HG02938 (cell line): ENCODE results near the gene LY86.
"Not testable (repeated sequence)": the region's sequence is repeated elsewhere in the genome, so short reads cannot be mapped to it uniquely, and the experiment has no call there.

Source experiments
- ATAC-seq: cut with Tn5 transposase; IDR thresholded peaks from one replicate; pipeline ENCODE4 v1.9.1; 2021; ENCODE audit warnings: mild to moderate bottlenecking, moderate library complexity; ENCODE audit not compliant: unreplicated experiment

Gene LY86

GRCh38 chr6:6649824-6650349 lies 61.4 kb downstream of the LY86 start:
- ATAC-seq = no peak

GRCh38 chr6:6650839-6651238 lies 62.3 kb downstream of the LY86 start:
- no peak for ATAC-seq

GRCh38 chr6:6651335-6651734 lies 62.8 kb downstream of the LY86 start:
- no peak for ATAC-seq

- no peak for ATAC-seq
These were observed 64.4 kb downstream of the LY86 start for GRCh38 chr6:6652932-6653331.

- no peak for ATAC-seq
These were observed 66.4 kb downstream of the LY86 start for GRCh38 chr6:6654599-6655575.

GRCh38 chr6:6655805-6656251 lies 67.3 kb downstream of the LY86 start:
- no peak for ATAC-seq

- ATAC-seq = no peak
These were observed 67.8 kb downstream of the LY86 start for GRCh38 chr6:6656287-6656686.

- ATAC-seq = no peak
These were observed 68.7 kb downstream of the LY86 start for GRCh38 chr6:6657085-6657819.

- ATAC-seq = no peak
These were observed 69.3 kb downstream of the LY86 start for GRCh38 chr6:6657820-6658217.

- ATAC-seq = peak; percentile 69
These were observed 71.2 kb downstream of the LY86 start for GRCh38 chr6:6659600-6660327.

GRCh38 chr6:6660339-6661045 lies 72.0 kb downstream of the LY86 start:
- ATAC-seq = no peak

GRCh38 chr6:6661191-6661590 lies 72.7 kb downstream of the LY86 start:
- ATAC-seq = no peak

GRCh38 chr6:6661684-6662083 lies 73.2 kb downstream of the LY86 start:
- ATAC-seq = no peak

GRCh38 chr6:6663421-6664135 lies 75.1 kb downstream of the LY86 start:
- no peak for ATAC-seq

- no peak for ATAC-seq
These were observed 77.2 kb downstream of the LY86 start for GRCh38 chr6:6665555-6666243.

- ATAC-seq = not testable (repeated sequence)
These were observed 81.6 kb downstream of the LY86 start for GRCh38 chr6:6670150-6670549.

GRCh38 chr6:6674872-6675271 lies 86.4 kb downstream of the LY86 start:
- no peak for ATAC-seq

- no peak for ATAC-seq
These were observed 88.5 kb downstream of the LY86 start for GRCh38 chr6:6676910-6677441.

- no peak for ATAC-seq
These were observed 89.7 kb downstream of the LY86 start for GRCh38 chr6:6678185-6678671.
